Activated T-cell treated with anti-CD3 and anti-CD28 coated beads for 24 hours (primary cell): Measurements from ENCODE around the gene HLA-F.

Source experiments
- DNase-seq: peaks from one replicate; pipeline ENCODE4 v3.0.0-alpha.2; 2020; ENCODE audit warnings: low read depth

The HLA-F gene

GRCh38 chr6:29723262-29723665 is at the start of gene HLA-F:
Gene HLA-F, plus strand, starts transcription at chr6:29723434. Its CDS starts 30 bp downstream, at chr6:29723464.
- peak; percentile 73 for DNase-seq

DNA sequence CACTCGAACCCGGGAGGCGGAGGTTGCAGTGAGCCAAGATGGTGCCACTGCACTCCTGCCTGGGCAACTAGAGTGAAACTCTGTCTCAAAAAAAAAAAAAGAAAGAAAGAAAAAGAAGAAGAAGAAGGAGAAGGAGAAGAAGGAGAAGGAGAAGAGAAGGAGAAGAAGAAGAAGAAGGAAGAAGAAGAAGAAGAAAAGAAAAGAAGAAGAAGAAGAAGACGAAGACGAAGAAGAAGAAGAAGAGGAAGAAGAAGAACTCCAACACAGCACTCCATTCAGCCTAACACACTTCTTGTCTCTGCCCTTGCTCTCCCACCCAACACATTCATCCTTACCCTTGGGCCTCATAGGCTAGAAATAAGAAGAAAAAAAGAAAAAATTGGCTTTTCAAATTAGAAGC is 49.2 kb upstream of the HLA-F start:
- DNase-seq = no peak

DNA sequence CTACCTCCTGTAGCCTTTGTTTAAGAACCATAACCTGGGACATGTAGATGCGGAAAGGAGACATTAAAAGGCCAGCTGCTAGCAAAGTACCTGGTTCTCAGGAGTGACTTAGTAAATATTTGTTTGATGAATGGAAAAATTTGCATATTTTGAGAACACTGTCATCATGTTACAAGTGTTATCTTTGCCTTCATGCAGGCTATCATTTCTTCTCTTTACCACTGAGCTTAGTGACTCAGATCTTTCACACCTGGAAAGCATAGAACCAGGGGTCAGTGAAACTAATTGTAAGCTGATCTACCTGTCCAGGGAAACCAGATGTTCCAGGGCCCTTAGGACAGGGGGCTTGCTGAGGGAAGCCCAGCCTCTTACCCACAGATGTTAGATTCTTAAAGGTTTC is 47.7 kb upstream of the HLA-F start:
- DNase-seq = no peak

DNA sequence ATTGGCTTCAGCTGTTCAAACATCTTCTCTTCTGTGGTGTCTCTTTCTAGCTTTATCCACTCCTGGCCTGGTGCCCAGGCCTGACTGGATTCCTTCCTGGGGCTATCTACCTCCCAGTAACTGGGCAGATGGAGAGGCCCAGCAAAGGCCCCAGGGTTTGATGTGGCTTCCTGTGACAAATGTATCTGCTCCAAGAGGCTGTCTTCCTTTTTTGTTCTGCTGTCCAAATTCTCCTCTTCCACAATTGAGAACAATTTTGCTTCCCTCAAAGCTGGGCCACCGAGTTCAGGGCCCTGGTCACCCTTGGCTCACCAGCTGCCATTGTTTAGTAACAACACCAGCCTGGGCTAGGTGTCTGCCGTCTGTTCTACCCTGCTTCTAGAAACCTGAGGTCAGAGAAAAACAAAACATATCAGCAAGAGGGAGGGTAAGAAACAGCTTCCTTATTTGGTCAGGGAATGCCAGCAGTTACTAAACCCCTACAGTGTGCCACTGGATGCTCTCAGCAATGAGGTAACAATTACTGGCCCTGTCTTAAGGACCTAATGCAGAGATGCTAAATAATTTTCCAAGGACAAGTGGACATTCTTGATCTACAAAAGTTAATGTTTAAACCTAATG is 46.1 kb upstream of the HLA-F start:
- no peak for DNase-seq

DNA sequence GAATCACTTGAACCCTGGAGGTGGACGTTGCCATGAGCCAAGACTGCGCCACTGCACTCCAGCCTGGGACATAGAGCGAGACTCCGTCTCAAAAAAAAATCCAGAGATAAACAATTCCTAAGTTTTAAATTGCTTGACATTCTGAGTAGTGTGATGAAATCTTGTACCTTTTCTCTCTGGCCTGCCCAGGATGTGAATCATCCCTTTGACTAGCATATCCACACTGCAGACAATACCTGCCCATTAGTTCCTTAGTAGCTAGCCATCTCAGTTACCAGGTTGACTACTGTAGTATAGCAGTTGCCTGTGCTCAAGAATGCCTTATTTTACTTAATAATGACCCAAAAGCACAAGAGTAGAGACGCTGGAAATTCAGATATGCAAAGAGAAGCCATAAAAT is 45.1 kb upstream of the HLA-F start:
- DNase-seq = no peak

- DNase-seq = no peak
Observed at GRCh38 chr6:29679962-29680361, 43.3 kb upstream of the HLA-F start.

- no peak for DNase-seq
Observed at GRCh38 chr6:29680416-29680815, 42.8 kb upstream of the HLA-F start.

DNA sequence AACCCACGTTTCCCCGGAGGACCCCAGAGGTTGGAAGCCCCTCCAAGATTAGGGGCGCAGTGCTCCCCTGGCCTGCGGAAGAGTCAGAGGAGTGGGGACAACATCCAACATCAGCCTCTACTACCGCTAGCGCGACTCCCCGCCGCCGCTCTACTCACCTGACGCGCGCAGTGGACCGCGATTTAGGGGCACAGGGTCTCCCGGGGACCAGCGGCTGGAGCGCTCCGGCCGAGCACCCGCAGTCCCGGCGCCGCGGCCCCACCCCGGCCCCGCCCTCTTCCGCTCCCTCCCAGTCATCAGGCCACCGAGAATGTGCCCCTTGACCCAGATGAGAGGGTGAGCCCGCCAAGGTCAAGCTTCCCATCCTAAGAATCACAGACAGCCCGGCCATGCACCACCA is 42.3 kb upstream of the HLA-F start, which contains the start of gene ZFP57:
ZFP57 (minus strand) TSS at position 249 of the 400 bp plus-strand sequence. CDS start 4,149 bp downstream, outside the sequence.
- no peak for DNase-seq

DNA sequence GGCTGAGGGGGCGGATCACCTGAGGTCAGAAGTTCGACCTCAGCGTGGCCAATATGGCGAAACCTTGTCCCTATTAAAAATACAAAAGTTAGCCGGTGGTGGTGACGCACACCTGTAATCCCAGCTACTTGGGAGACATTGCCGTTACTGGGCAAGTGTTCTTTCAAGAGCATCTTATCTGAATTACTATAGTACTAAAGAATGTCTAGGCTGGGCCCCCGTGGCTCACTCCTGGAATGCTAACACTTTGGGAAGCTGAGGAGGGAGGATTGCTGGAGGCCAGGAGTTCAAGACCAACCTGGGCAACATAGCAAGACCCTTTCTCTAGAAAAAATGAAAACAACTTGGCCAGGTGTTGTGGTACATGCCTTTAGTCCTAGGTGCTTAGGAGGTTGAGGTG is 41.4 kb upstream of the HLA-F start:
- no peak for DNase-seq

DNA sequence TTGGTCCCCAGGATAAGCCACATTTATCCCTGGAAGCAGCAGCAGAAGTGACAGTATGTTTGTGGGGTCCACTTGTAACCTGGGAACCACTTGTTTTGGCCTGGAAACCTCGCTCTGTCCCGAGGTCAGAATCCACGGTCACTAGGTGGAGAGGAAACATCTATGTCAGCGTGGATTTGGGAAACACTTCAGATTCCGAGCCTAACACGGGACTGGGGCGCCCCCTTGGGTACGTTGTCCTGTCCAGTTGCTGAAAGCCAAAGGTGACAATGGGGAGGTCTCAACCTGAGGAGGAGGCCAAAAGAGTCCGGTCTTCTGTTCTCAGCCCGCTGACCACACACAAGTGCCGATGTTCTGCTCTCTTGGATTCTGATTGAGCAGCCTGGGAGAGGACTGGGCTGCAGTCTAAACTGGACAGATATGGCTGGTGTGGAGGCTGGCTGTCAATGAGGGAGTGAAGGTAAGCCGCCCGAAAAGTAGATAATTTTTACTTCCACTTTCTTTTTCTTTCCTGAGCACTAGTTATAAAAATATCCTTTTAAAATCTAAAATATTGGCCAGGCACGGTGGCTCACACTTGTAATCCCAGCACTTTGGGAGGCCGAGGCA is 37.4 kb upstream of the HLA-F start:
- DNase-seq = no peak

GRCh38 chr6:29694637-29695036 is 28.6 kb upstream of the HLA-F start:
- DNase-seq = no peak

DNA sequence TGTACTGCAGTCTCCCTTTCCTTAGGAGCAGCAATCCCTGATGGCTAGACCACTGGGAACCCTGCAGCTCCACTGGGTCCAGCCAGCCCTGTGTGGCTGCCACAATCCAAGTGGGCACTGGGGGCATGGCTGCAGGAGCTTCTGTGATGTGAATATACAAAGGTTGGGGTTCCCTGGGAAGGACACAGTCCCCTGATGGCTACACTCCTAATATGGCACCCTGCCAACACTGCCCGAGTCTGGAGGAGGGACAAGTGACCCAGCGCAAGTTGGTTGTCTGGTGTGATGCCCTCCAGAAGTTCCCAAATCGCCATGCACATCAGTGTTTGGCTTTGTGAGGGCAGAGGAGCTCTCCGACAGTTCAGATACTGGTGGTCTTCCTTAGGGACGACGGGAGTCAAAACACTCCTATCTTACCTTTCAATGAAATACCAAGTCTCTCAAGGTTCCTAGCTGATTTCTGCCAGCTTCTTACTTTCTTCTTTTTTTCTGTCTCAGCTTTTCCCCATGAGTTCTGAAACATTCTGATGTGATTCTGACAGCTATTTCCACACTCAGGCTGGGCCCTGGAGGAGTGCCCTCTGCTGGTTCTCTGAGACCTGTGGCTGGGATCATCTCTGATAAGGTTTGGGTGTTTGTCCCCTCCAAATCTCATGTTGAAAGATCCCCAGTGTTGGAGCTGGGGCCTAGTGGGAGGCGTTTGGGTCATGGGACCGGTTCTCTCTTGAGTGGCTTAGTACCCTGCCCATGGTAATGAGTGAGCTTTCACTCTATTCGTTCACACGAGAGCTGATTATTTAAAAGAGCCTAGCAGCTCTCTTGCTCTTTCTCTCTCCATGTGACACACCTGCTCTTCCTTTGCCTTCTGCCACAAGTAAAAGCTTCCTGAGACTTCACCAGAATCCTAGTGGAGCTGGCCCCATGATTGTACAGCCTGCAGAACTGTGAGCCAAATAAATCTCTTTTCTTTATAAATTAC is 26.8 kb upstream of the HLA-F start:
- DNase-seq = no peak

DNA sequence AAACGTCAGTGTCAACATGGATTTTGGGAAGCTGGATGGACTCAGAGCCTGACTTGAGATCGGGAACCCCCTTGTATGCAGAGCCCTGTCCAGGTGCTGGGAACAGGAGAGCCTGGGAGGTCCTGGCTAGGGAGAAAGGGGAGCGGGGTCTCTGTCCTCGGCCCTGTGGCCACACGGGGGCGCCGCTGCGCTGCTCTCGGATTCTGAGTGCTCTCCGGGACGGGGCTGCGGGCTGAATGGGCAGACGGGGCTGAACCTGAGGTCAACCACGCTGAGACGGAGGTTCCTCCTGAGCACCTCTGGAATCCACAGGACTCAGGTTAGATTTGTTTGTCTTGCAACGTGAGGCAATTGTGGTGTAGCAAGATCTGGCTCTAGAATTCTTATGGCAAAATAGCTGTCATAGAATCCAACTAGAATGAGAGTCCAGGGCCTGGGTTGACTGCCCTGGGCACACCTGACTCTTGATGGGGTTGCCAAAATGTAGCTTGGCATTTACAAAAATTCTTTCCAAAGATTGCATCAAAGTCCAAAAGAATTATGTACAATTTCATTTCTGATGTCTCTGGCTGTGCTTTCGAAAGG is 20.6 kb upstream of the HLA-F start:
- DNase-seq = peak; percentile 59

DNA sequence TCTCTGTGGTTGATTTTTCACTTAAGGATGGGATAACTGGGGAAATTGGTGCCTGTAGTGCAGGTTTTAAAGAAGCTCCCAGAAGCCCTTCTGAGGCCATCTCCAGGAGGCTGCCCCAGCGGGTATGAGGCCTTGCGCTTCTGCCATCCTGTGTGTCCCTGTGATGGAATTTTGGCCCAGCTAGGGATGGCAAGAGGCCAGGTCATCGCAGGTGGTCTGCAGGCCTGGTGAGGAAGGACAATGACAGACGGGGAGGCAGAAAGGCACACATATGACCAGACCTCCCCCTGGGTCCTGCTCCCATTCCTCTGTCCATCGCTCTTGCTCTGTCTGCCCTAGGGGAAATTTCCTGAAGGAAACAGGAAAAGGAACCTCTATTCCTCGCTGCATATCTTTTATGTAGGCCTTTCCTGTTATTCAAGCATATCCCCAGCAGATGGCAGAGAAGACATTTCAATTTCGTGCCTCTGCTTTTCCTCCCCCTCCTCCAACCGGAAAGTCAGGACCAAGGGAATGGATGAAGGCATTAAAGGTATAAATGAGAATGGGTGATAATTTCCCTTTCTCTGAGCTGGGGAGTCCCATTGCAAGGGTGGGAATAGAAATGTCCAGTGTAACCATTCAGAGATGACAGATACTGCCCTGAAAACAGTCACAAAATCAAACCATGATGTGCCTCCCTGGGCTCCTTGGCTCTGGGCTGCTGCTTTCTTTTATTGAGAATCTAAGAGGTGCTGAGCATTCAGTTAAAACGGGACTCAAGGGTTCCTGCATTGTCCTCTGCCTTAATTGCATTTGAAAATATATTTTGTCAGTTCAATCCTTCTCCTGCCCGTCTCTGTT is 17.6 kb upstream of the HLA-F start:
- no peak for DNase-seq

- peak; percentile 41 for DNase-seq
Observed at GRCh38 chr6:29708432-29709179, 14.6 kb upstream of the HLA-F start.

- DNase-seq = no peak
Observed at GRCh38 chr6:29709188-29709587, 14.0 kb upstream of the HLA-F start.

GRCh38 chr6:29710281-29710941 is 12.8 kb upstream of the HLA-F start:
- no peak for DNase-seq

- DNase-seq = no peak
Observed at GRCh38 chr6:29720863-29721262, 2.4 kb upstream of the HLA-F start.

DNA sequence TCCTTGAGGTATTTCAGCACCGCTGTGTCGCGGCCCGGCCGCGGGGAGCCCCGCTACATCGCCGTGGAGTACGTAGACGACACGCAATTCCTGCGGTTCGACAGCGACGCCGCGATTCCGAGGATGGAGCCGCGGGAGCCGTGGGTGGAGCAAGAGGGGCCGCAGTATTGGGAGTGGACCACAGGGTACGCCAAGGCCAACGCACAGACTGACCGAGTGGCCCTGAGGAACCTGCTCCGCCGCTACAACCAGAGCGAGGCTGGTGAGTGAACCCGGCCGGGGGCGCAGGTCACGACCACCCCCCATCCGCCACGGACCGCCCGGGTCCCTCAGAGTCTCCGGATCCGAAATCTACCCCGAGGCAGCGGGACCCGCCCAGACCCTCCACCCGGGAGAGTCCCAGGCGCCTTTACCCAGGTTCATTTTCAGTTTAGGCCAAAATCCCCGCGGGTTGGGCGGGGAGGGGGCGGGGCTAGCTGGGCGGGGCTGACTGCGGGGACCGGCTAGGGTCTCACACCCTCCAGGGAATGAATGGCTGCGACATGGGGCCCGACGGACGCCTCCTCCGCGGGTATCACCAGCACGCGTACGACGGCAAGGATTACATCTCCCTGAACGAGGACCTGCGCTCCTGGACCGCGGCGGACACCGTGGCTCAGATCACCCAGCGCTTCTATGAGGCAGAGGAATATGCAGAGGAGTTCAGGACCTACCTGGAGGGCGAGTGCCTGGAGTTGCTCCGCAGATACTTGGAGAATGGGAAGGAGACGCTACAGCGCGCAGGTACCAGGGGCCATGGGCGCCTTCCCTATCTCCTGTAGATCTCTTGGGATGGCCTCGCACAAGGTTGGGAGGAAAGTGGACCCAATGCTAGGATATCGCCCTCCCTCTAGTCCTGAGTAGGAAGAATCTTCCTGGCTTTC is 693 bp downstream of the HLA-F start:
- peak; percentile 78 for DNase-seq
